GM19023 (cell line): ENCODE data around the gene PLEKHH2.
A peak's percentile ranks its signal among the peaks of the same experiment; 100 is the strongest.
"Not testable (repeated sequence)": the region's sequence is repeated elsewhere in the genome, so short reads cannot be mapped to it uniquely, and the experiment has no call there.

Experiments
- ATAC-seq: cut with Tn5 transposase; IDR thresholded peaks from one replicate; pipeline ENCODE4 v1.9.1; 2021; ENCODE audit warnings: mild to moderate bottlenecking, moderate library complexity; ENCODE audit not compliant: unreplicated experiment

Gene PLEKHH2

DNA sequence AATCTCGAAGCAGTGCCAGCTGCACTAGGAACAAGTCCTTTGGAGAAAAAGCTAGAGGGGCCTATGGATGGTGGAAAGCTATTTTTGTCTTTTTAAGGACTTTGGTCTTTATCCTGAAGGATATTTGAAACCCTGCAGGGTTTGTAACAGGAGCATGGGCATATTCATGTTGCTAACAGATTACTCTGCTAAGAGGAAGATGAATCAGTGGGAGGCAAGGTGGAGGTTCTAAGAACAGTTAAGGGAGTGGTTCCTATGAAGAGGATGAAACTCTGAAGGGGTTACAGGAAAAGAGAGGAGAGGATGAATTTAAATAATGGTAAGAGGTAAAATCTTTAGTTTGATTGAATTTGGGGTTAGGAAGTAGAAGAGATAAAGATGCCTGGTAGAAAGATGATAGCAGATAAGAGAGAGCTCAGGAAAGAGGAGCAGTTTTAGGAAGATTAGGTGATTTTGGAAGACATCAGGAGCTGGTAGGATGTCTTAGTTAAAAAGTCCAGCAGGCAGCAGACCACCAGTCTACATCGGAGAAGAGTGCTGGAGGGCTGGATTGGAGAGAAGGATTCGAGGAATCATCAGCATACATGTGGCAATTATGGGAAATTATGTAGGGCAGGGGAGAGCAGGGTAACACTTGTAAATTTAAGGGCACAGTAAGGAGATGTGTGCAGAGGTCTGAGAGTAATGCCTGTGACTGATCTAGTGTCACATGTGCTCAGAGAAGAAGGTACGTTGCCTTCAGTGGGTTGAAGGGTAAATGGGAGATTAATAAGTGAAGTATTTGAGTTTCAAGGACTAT, 78.4 kb downstream of the PLEKHH2 start:
- ATAC-seq, result no peak

- ATAC-seq, result no peak
Observed at GRCh38 chr2:43717322-43717721, 80.3 kb downstream of the PLEKHH2 start.

GRCh38 chr2:43718530-43719124, 81.6 kb downstream of the PLEKHH2 start:
- ATAC-seq, result peak; percentile 77

DNA sequence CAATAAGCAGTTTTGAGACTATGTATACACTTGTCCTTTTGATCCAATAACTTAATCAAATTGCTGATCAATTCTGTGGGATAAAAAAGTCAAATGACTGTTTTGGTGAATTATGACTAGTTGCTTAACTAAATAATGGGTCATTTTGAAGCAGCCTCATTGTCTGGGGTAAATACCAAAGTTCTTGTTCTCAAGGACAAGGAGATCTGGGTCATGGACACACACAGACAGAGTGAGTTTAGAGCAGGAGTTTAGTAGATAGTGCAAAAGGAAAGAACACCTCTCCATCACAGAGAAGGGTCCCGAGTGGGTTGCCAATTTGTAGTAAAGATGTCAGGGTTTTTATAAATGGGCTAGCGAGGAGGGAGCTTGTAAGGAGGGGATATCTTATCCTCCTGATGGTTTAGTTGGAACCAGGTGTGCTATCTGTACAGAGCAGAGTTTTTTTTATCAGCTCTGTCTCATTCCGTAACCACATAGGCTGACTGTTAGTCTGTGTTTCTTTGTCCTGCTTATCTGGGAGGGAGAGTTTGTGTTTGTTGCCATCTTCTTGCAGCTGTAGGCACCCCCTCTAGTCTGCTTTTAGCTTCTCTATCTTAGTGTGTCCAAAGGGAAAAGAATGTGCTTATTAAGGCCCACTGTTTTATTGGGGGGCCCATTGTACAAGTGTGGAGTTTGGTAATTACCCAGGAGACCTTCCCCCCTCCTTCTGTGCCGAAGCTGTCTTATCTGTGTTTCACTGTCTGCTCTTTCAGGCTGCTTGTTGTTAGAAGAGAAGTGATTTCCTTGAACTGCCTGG, 87.9 kb downstream of the PLEKHH2 start:
- ATAC-seq, result no peak

DNA sequence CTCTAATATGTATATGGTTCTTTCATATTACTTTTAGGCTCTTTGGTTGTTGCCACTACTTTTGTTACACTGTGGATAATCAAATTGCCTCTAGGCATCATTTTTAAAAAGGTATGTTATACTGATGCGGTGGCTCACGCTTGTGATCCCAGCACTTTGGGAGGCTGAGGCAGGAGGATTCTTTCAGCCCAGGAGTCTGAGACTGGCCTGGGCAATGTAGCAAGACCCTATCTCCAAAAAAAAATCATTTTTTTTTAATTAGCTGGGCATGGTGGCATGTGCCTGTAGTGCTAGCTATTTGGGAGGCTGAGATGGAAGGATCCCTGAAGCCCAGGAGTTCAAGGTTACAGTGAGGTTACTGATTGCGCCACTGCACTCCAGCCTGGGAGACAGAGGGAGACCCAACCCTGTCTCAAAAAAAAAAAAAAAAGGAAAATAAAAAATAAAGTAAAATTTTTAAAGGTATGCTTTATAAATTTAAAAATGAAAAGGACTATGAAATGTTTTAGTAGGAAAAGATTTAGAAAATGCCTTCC, 88.7 kb downstream of the PLEKHH2 start:
- no peak for ATAC-seq

GRCh38 chr2:43726961-43727633, 90.0 kb downstream of the PLEKHH2 start:
- not testable (repeated sequence) for ATAC-seq

DNA sequence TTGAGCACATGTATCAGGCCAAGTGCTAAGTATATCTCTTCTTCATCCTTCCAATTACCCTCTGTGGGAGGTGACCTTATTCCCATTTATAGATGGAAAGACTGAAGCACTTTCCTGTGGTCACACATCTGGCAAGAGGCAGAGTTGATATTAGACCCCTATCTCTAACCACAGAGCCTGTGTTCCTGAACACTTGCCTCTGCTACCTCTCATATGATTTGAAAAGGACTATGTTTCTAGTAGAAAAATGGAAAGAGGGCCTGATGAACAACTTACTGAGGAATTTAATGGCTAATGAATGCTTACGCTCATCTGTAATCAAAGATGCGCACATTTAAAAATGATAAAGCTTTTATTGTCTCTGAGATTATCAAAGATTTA, 90.6 kb downstream of the PLEKHH2 start:
- no peak for ATAC-seq

- no peak for ATAC-seq
Observed at GRCh38 chr2:43729491-43730174, 92.6 kb downstream of the PLEKHH2 start.

GRCh38 chr2:43731211-43731610, 94.2 kb downstream of the PLEKHH2 start:
- no peak for ATAC-seq

DNA sequence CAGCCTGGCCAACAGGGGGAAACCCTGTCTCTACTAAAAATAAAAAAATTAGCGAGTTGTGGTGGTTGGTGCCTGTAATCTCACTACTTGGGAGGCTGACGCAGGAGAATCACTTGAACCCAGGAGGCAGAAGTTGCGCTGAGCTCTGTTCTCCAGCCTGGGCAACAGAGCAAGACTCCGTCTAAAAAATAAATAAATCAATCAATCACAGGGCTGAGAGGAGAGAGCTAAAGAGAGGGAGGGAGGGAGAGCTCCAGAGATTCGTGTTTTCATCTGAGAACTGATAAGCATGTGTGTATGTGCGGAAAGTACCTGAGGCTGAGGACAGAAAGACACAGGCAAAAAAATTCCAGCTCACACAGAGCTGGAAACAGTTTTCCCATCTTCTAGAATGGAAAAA, 99.6 kb downstream of the PLEKHH2 start:
- no peak for ATAC-seq

GRCh38 chr2:43737097-43737854, 100.2 kb downstream of the PLEKHH2 start:
- no peak for ATAC-seq

DNA sequence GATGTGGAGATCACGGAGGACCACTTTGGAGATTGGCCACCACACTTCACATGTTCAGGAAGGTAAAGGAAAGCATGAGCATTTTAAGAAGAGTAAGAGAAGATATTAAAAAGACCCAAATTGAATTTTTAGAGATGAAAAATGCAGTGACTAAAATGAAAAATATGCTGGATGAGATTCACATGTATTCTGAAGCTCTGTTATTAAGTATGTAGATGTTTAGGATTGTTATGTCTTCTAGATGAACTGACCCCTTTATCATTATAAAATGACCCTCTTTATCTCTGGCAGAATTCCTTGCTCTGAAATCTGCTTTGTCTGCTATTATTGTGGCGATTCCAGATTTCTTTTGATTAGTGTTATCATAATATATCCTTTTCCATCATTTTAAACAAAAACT, 100.8 kb downstream of the PLEKHH2 start:
- ATAC-seq, result no peak

- no peak for ATAC-seq
Observed at GRCh38 chr2:43738257-43738656, 101.2 kb downstream of the PLEKHH2 start.

DNA sequence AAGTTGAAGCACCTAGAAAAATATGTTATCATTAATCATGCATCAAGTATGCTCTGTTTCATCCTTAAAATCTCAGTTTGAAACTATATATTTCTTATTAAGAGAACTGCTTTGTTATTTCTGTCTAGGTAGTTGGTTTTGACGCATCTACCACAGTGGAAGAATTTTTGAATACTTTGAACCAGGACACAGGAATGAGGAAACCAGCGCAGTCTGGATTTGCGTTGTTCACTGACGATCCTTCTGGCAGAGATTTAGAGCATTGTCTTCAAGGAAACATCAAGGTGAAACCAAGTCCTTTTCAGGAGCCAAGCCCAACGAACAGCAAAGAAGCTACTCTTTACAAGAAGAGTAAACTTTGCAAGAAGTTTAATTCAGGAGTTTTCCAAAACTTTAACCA, 106.6 kb downstream of the PLEKHH2 start:
- ATAC-seq, result no peak

- ATAC-seq, result no peak
Observed at GRCh38 chr2:43745457-43745856, 108.4 kb downstream of the PLEKHH2 start.

DNA sequence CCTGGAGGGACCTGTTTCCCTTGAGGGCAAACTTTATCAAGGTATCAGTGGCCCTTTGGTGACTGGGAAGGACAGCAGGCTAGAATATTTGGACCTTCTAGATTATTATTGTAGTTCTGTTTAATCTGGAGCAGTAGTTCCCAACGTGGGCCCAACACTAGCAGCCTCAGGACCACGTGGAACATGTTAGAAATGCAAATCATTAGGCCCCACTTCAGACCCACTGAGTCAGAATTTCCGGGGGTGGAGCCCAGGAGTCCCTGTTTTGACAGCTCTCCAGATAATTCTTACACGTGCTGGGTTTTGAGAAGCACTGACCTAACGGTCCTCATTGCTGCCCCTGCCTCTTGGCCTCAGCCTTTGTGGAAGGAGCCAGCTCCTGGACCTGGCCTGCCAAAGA, 111.3 kb downstream of the PLEKHH2 start:
- no peak for ATAC-seq

GRCh38 chr2:43749583-43749982, 112.5 kb downstream of the PLEKHH2 start:
- no peak for ATAC-seq

- ATAC-seq, result no peak
Observed at GRCh38 chr2:43751476-43751990, 114.5 kb downstream of the PLEKHH2 start.

- ATAC-seq, result no peak
Observed at GRCh38 chr2:43752302-43752701, 115.2 kb downstream of the PLEKHH2 start.
